ENCODE results near the gene TMEM181. TPM values are rescaled to one million over a fixed set of nuclear protein-coding genes. Genes with fewer than 3 reads are reported as not detected.

Gene TMEM181
- total RNA-seq, 1 donor from 2014 or later = 27.3 TPM

- Mint-ChIP-seq H3K4me1 (peaks cover 4% of the 10 kb centered on the region), H3K27me3 (ENCODE audit: insufficient read depth, low read depth) (peaks cover 25% of the 10 kb centered on the region), H3K36me3 (no peaks in the 10 kb centered on the region), H3K27ac (no peak overlapping the region), H3K9me3 (no peaks in the 10 kb centered on the region), H3K4me3 (no peak overlapping the region)
- TF ChIP-seq CTCF (IDR thresholded peaks at IDR 0.05) = no peak
- no peak for TF ChIP-seq EZH2phosphoT487 (IDR thresholded peaks at IDR 0.05)
- TF ChIP-seq EZH2 (IDR thresholded peaks at IDR 0.05) = no peak
- Histone ChIP-seq H3K36me3 (no peaks in the 10 kb centered on the region), H2AFZ (replicated peaks) (no peak overlapping the region), H3K4me2 (no peak overlapping the region), H3K27me3 (peaks cover 27% of the 10 kb centered on the region), H3F3A (ENCODE audit: low read depth) (peaks cover 23% of the 10 kb centered on the region), H3K27ac (no peak overlapping the region), H3K4me3 (no peak overlapping the region), H3K9me3 (ENCODE audit: low read depth) (no peaks in the 10 kb centered on the region), H3K4me1 (peaks cover 5% of the 10 kb centered on the region), H3K79me2 (ENCODE audit: low read depth) (no peaks in the 10 kb centered on the region), H4K20me1 (ENCODE audit: low read depth) (peaks cover 6% of the 10 kb centered on the region), H3K9ac (no peak overlapping the region)
- no peak for DNase-seq (ENCODE audit: low spot score)
Measured at GRCh38 chr6:158539881-158540280, 20.0 kb upstream of the TMEM181 start.

GRCh38 chr6:158543606-158544185, 16.2 kb upstream of the TMEM181 start:
- Mint-ChIP-seq H3K4me1 (no peaks in the 10 kb centered on the region), H3K36me3 (peaks cover 2% of the 10 kb centered on the region), H3K4me3 (no peak overlapping the region)

GRCh38 chr6:158544428-158544827, 15.5 kb upstream of the TMEM181 start:
- Mint-ChIP-seq H3K36me3 (peaks cover 2% of the 10 kb centered on the region), H3K9me3 (no peaks in the 10 kb centered on the region), H3K27ac (no peak overlapping the region), H3K4me3 (no peak overlapping the region), H3K4me1 (no peaks in the 10 kb centered on the region), H3K27me3 (ENCODE audit: insufficient read depth, low read depth) (peaks cover 5% of the 10 kb centered on the region)
- Histone ChIP-seq H3K79me2 (ENCODE audit: low read depth) (no peaks in the 10 kb centered on the region), H3K9me3 (ENCODE audit: low read depth) (no peaks in the 10 kb centered on the region), H3K4me2 (no peak overlapping the region), H3K9ac (no peak overlapping the region), H3K4me1 (peaks cover 5% of the 10 kb centered on the region), H3K36me3 (no peaks in the 10 kb centered on the region), H3K27me3 (no peaks in the 10 kb centered on the region), H3K4me3 (no peak overlapping the region), H3F3A (ENCODE audit: low read depth) (no peaks in the 10 kb centered on the region), H4K20me1 (ENCODE audit: low read depth) (peaks cover 6% of the 10 kb centered on the region), H3K27ac (no peak overlapping the region), H2AFZ (replicated peaks) (no peak overlapping the region)
- peak; percentile 52 for DNase-seq (ENCODE audit: low spot score)
- TF ChIP-seq CTCF (IDR thresholded peaks at IDR 0.05) (no peak), EZH2 (IDR thresholded peaks at IDR 0.05) (no peak), EZH2phosphoT487 (IDR thresholded peaks at IDR 0.05) (no peak)

More at GRCh38 chr6:158543606-158544185, 16.2 kb upstream of the TMEM181 start:
- Histone ChIP-seq H3K79me2 (ENCODE audit: low read depth) (no peaks in the 10 kb centered on the region), H3K4me3 (no peak overlapping the region), H3K36me3 (no peaks in the 10 kb centered on the region), H3F3A (ENCODE audit: low read depth) (no peaks in the 10 kb centered on the region), H3K27me3 (peaks cover 2% of the 10 kb centered on the region), H2AFZ (replicated peaks) (no peak overlapping the region), H3K9ac (no peak overlapping the region), H3K4me2 (no peak overlapping the region), H3K4me1 (peaks cover 5% of the 10 kb centered on the region), H3K9me3 (ENCODE audit: low read depth) (no peaks in the 10 kb centered on the region), H3K27ac (no peak overlapping the region), H4K20me1 (ENCODE audit: low read depth) (peaks cover 6% of the 10 kb centered on the region)
- DNase-seq (ENCODE audit: low spot score) = no peak
- peaks cover 10% of the 10 kb centered on the region for H3K27me3 Mint-ChIP-seq (ENCODE audit: insufficient read depth, low read depth)
- no peak overlapping the region for H3K27ac Mint-ChIP-seq
- TF ChIP-seq CTCF (IDR thresholded peaks at IDR 0.05) = no peak
- TF ChIP-seq EZH2 (IDR thresholded peaks at IDR 0.05) = no peak
- TF ChIP-seq EZH2phosphoT487 (IDR thresholded peaks at IDR 0.05) = no peak
- no peaks in the 10 kb centered on the region for H3K9me3 Mint-ChIP-seq
